Measurements from ENCODE around the gene RASGEF1C.

RASGEF1C gene

GRCh38 chr5:180119903-180120236, 89.1 kb downstream of the RASGEF1C start:
- TF ChIP-seq TAF1 (IDR thresholded peaks at IDR 0.05; ENCODE audit: borderline replicate concordance, insufficient read depth, low read length) = no peak
- TF ChIP-seq, protein P1, sequence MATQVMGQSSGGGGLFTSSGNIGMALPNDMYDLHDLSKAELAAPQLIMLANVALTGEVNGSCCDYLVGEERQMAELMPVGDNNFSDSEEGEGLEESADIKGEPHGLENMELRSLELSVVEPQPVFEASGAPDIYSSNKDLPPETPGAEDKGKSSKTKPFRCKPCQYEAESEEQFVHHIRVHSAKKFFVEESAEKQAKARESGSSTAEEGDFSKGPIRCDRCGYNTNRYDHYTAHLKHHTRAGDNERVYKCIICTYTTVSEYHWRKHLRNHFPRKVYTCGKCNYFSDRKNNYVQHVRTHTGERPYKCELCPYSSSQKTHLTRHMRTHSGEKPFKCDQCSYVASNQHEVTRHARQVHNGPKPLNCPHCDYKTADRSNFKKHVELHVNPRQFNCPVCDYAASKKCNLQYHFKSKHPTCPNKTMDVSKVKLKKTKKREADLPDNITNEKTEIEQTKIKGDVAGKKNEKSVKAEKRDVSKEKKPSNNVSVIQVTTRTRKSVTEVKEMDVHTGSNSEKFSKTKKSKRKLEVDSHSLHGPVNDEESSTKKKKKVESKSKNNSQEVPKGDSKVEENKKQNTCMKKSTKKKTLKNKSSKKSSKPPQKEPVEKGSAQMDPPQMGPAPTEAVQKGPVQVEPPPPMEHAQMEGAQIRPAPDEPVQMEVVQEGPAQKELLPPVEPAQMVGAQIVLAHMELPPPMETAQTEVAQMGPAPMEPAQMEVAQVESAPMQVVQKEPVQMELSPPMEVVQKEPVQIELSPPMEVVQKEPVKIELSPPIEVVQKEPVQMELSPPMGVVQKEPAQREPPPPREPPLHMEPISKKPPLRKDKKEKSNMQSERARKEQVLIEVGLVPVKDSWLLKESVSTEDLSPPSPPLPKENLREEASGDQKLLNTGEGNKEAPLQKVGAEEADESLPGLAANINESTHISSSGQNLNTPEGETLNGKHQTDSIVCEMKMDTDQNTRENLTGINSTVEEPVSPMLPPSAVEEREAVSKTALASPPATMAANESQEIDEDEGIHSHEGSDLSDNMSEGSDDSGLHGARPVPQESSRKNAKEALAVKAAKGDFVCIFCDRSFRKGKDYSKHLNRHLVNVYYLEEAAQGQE (IDR thresholded peaks at IDR 0.05; ENCODE audit: insufficient read depth in 1 of 2, low read depth in 2 of 2, low read length in 2 of 2) = no peak
- TF ChIP-seq SIN3A (IDR thresholded peaks at IDR 0.05; ENCODE audit: borderline replicate concordance, insufficient read depth, low read length) = no peak
- TF ChIP-seq FOXP2 (optimal IDR thresholded peaks at IDR 0.05; ENCODE audit: borderline replicate concordance, extremely low read depth, extremely low read length, insufficient read depth) = no peak
- no peak for TF ChIP-seq POLR2AphosphoS5 (IDR thresholded peaks at IDR 0.05; ENCODE audit: low read depth, low read length)

GRCh38 chr5:180119031-180119902, 89.7 kb downstream of the RASGEF1C start:
- TF ChIP-seq TAF1 (IDR thresholded peaks at IDR 0.05; ENCODE audit: borderline replicate concordance, insufficient read depth, low read length) (no peak), FOXP2 (optimal IDR thresholded peaks at IDR 0.05; ENCODE audit: borderline replicate concordance, extremely low read depth, extremely low read length, insufficient read depth) (no peak), SIN3A (IDR thresholded peaks at IDR 0.05; ENCODE audit: borderline replicate concordance, insufficient read depth, low read length) (no peak), POLR2AphosphoS5 (IDR thresholded peaks at IDR 0.05; ENCODE audit: low read depth, low read length) (no peak)
- TF ChIP-seq, protein P1 (IDR thresholded peaks at IDR 0.05; ENCODE audit: insufficient read depth in 1 of 2, low read depth in 2 of 2, low read length in 2 of 2) = no peak

DNA sequence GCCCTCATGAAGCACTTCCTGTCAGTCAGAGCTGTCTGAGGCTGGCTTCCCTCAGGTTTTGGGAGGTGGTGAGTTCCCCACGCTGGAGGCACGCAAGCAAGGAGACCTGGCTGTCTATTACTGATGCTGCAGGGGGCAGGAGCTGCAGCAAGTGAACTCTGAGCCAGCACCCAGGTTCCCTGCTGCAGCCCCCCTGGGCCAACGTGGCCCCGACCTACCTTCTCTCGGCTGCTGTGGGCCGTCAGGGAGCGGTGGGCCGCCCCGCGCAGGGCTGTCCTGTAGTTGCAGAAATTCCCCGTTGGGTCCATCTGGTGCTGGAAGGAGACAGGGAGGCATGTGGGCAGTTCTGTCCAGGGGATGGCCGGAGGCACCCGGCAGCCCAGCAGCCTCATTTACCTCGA, 90.6 kb downstream of the RASGEF1C start:
- TF ChIP-seq TAF1 (IDR thresholded peaks at IDR 0.05; ENCODE audit: borderline replicate concordance, insufficient read depth, low read length) (no peak), SIN3A (IDR thresholded peaks at IDR 0.05; ENCODE audit: borderline replicate concordance, insufficient read depth, low read length) (no peak), POLR2AphosphoS5 (IDR thresholded peaks at IDR 0.05; ENCODE audit: low read depth, low read length) (no peak), FOXP2 (optimal IDR thresholded peaks at IDR 0.05; ENCODE audit: borderline replicate concordance, extremely low read depth, extremely low read length, insufficient read depth) (no peak)
- TF ChIP-seq, protein P1 (IDR thresholded peaks at IDR 0.05; ENCODE audit: insufficient read depth in 1 of 2, low read depth in 2 of 2, low read length in 2 of 2) = no peak

DNA sequence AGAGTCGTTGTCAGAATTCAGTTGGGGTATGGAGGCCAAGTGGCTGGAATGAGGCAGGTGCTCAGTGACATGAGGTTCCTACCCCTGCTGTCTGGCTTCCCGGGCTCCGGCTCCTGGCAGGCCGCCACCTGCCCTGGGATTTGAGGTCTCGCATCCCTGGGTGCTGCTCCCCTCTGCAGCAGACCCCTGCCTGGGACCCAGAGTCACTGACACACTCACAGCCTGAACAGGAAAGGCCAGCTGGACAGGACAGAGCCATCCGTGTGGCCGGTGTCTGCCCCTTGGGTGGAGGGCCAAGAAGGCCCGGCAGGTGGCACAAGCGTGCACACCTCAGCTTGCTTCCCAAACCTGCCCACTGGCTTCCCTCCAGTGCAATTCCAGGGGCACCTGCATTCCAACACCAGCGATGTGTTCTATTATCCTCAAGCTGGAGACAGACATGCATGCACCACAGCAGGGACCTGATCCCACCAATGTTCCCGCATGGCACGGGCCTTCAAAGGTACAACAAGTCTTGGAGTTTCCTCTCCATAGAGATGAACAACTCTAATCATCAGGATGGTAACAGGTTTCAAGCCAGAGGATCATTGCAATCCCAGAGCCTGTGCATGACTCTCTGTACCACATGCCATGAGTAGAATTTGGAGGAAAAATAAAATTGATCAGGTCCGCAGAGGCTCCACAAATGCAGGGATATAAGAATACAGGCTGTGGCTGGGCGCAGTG, 91.8 kb downstream of the RASGEF1C start:
- no peak for TF ChIP-seq FOXP2 (optimal IDR thresholded peaks at IDR 0.05; ENCODE audit: borderline replicate concordance, extremely low read depth, extremely low read length, insufficient read depth)
- no peak for TF ChIP-seq POLR2AphosphoS5 (IDR thresholded peaks at IDR 0.05; ENCODE audit: low read depth, low read length)
- TF ChIP-seq, protein P1 (IDR thresholded peaks at IDR 0.05; ENCODE audit: insufficient read depth in 1 of 2, low read depth in 2 of 2, low read length in 2 of 2) = no peak
- TF ChIP-seq TAF1 (IDR thresholded peaks at IDR 0.05; ENCODE audit: borderline replicate concordance, insufficient read depth, low read length) = no peak
- TF ChIP-seq SIN3A (IDR thresholded peaks at IDR 0.05; ENCODE audit: borderline replicate concordance, insufficient read depth, low read length) = no peak

Measured in PFSK-1 (cell line).